ENCODE data around the gene LYRM4. TPM values are rescaled to one million over a fixed set of nuclear protein-coding genes. Genes with fewer than 3 reads are reported as not detected.
A peak's percentile ranks its signal among the peaks of the same experiment; 100 is the strongest.

Gene LYRM4
- total and polyA plus RNA-seq, 7 donors, result 11.3 to 21.1 (median 16.1) TPM

- TF ChIP-seq CTCF (IDR thresholded peaks at IDR 0.05), result no peak
- intact Hi-C loops (cut with DNase I), result no loop called here
- DNase-seq (no peak), ATAC-seq (no peak)
- Histone ChIP-seq H3K4me1 (no peaks in the 10 kb centered on the region), H3K4me3 (no peak overlapping the region), H3K27ac (no peak overlapping the region), H3K36me3 (ENCODE audit: insufficient read depth in 1 of 2, low read depth in 1 of 2) (peaks cover 0 to 9% of the 10 kb centered on the region in 2 donors), H3K9me3 (no peaks in the 10 kb centered on the region), H3K27me3 (ENCODE audit: insufficient read depth in 3 of 3, low read length in 2 of 3) (no peaks in the 10 kb centered on the region)
- WGBS, 3 donors, result 92 to 94% (median 93%) methylated on average over 4 of the region's 4 CpGs
Measured at GRCh38 chr6:5237805-5238204, 22.9 kb downstream of the LYRM4 start.

GRCh38 chr6:5235830-5236229, 24.9 kb downstream of the LYRM4 start:
- Histone ChIP-seq H3K9me3 (no peaks in the 10 kb centered on the region), H3K4me1 (peaks cover 17% of the 10 kb centered on the region), H3K27me3 (ENCODE audit: insufficient read depth in 3 of 3, low read length in 2 of 3) (no peaks in the 10 kb centered on the region), H3K4me3 (no peak overlapping the region), H3K27ac (no peak overlapping the region), H3K36me3 (ENCODE audit: insufficient read depth in 1 of 2, low read depth in 1 of 2) (peaks cover 0 to 9% of the 10 kb centered on the region in 2 donors)
- WGBS, 3 donors, result 95 to 99% (median 96%) methylated on average over 2 of the region's 2 CpGs
- no peak for TF ChIP-seq CTCF (IDR thresholded peaks at IDR 0.05)
- intact Hi-C loops (cut with DNase I), result no loop called here
- ATAC-seq (no peak), DNase-seq (no peak)

GRCh38 chr6:5234874-5235273, 25.9 kb downstream of the LYRM4 start:
- 83 to 94% (median 90%) methylated on average over 6 of the region's 6 CpGs for WGBS, 3 donors
- TF ChIP-seq CTCF (IDR thresholded peaks at IDR 0.05), result no peak
- DNase-seq, result no peak
- H3K27ac ChIP-seq, result no peak overlapping the region
- H3K4me3 ChIP-seq, result no peak overlapping the region
- no peaks in the 10 kb centered on the region for H3K27me3 ChIP-seq (ENCODE audit: insufficient read depth in 3 of 3, low read length in 2 of 3)
- intact Hi-C loops (cut with DNase I), result no loop called here
- peaks cover 21% of the 10 kb centered on the region for H3K4me1 ChIP-seq
- peaks cover 0 to 9% of the 10 kb centered on the region in 2 donors for H3K36me3 ChIP-seq (ENCODE audit: insufficient read depth in 1 of 2, low read depth in 1 of 2)
- H3K9me3 ChIP-seq, result no peaks in the 10 kb centered on the region
- no peak for ATAC-seq

- H3K36me3 ChIP-seq (ENCODE audit: insufficient read depth in 1 of 2, low read depth in 1 of 2), result peaks cover 0 to 9% of the 10 kb centered on the region in 2 donors
- H3K27me3 ChIP-seq (ENCODE audit: insufficient read depth in 3 of 3, low read length in 2 of 3), result no peaks in the 10 kb centered on the region
- ATAC-seq, result peak in 1 of 4 donors; percentile 40
- H3K4me3 ChIP-seq, result no peak overlapping the region
- H3K27ac ChIP-seq, result no peak overlapping the region
- intact Hi-C loops (cut with DNase I), result no loop called here
- 50 to 77% (median 51%) methylated on average over 2 of the region's 2 CpGs for WGBS, 3 donors
- DNase-seq, result no peak
- TF ChIP-seq CTCF (IDR thresholded peaks at IDR 0.05), result no peak
- no peaks in the 10 kb centered on the region for H3K9me3 ChIP-seq
- peaks cover 21% of the 10 kb centered on the region for H3K4me1 ChIP-seq
Measured at GRCh38 chr6:5231289-5231688, 29.5 kb downstream of the LYRM4 start.

- TF ChIP-seq CTCF (IDR thresholded peaks at IDR 0.05), result no peak
- WGBS, 3 donors, result 64 to 67% (median 65%) methylated on average over 4 of the region's 4 CpGs
- ATAC-seq (no peak), DNase-seq (no peak)
- no peak overlapping the region for H3K4me3 ChIP-seq
- intact Hi-C loops (cut with DNase I), result no loop called here
- H3K4me1 ChIP-seq, result peaks cover 21% of the 10 kb centered on the region
- no peaks in the 10 kb centered on the region for H3K27me3 ChIP-seq (ENCODE audit: insufficient read depth in 3 of 3, low read length in 2 of 3)
- no peak overlapping the region for H3K27ac ChIP-seq
- no peaks in the 10 kb centered on the region for H3K9me3 ChIP-seq
- H3K36me3 ChIP-seq (ENCODE audit: insufficient read depth in 1 of 2, low read depth in 1 of 2), result no peaks in the 10 kb centered on the region
Measured at GRCh38 chr6:5230081-5230480, 30.7 kb downstream of the LYRM4 start.
